WERI-Rb-1 (cell line): ENCODE results near the gene NR3C2.

Experiments used
- DNase-seq: peaks from one replicate; pipeline ENCODE4 v3.0.0-alpha.2; 2020
- H3K27ac ChIP-seq: fragments of 250-450 bp; sonication (Bioruptor Pico); 2 replicates; pipeline ENCODE4 v1.5.1; 2020; ENCODE audit warnings: mild to moderate bottlenecking, moderate library complexity
- H3K27me3 ChIP-seq: fragments of 250-450 bp; sonication (Bioruptor Pico); 2 replicates; pipeline ENCODE4 v1.5.1; 2021; ENCODE audit warnings: mild to moderate bottlenecking, low read depth, moderate library complexity; ENCODE audit not compliant: insufficient read depth, severe bottlenecking
- H3K36me3 ChIP-seq: fragments of 250-450 bp; sonication (Bioruptor Pico); 2 replicates; pipeline ENCODE4 v1.5.1; 2020; ENCODE audit warnings: mild to moderate bottlenecking, moderate library complexity
- H3K4me3 ChIP-seq: 2 replicates; pipeline ENCODE4 v1.5.1; 2011; ENCODE audit warnings: low read depth, mild to moderate bottlenecking, control low read depth, low read length
- H3K9me3 ChIP-seq: fragments of 250-450 bp; sonication (Bioruptor Pico); 2 replicates; pipeline ENCODE4 v1.5.1; 2021; ENCODE audit warnings: mild to moderate bottlenecking, moderate library complexity; ENCODE audit not compliant: severe bottlenecking
- CTCF ChIP-seq: IDR thresholded peaks from 2 replicates; pipeline ENCODE4 v1.5.1; 2011; ENCODE audit warnings: low read depth, mild to moderate bottlenecking, control low read depth, inconsistent platforms, low read length

Gene NR3C2

GRCh38 chr4:148243837-148244236 lies 198.4 kb downstream of the NR3C2 start:
- Histone ChIP-seq H3K27me3 (no peaks in the 10 kb centered on the region), H3K4me3 (no peak overlapping the region), H3K9me3 (no peaks in the 10 kb centered on the region), H3K36me3 (no peaks in the 10 kb centered on the region), H3K27ac (no peak overlapping the region)
- DNase-seq: no peak
- no peak for TF ChIP-seq CTCF

GRCh38 chr4:148240241-148240640 lies 202.0 kb downstream of the NR3C2 start:
- Histone ChIP-seq H3K27me3 (no peaks in the 10 kb centered on the region), H3K9me3 (no peaks in the 10 kb centered on the region), H3K4me3 (no peak overlapping the region), H3K36me3 (no peaks in the 10 kb centered on the region), H3K27ac (no peak overlapping the region)
- no peak for TF ChIP-seq CTCF
- no peak for DNase-seq

GRCh38 chr4:148239494-148239985 lies 202.7 kb downstream of the NR3C2 start:
- no peaks in the 10 kb centered on the region for H3K36me3 ChIP-seq
- H3K4me3 ChIP-seq: no peak overlapping the region
- TF ChIP-seq CTCF: no peak
- DNase-seq: no peak
- H3K27ac ChIP-seq: no peak overlapping the region
- no peaks in the 10 kb centered on the region for H3K27me3 ChIP-seq
- H3K9me3 ChIP-seq: no peaks in the 10 kb centered on the region

- TF ChIP-seq CTCF: no peak
- Histone ChIP-seq H3K4me3 (no peak overlapping the region), H3K27ac (no peak overlapping the region), H3K27me3 (no peaks in the 10 kb centered on the region), H3K36me3 (no peaks in the 10 kb centered on the region), H3K9me3 (no peaks in the 10 kb centered on the region)
- DNase-seq: no peak
Observed at GRCh38 chr4:148238811-148239493, 203.3 kb downstream of the NR3C2 start.

- TF ChIP-seq CTCF: no peak
- Histone ChIP-seq H3K27me3 (no peaks in the 10 kb centered on the region), H3K4me3 (no peak overlapping the region), H3K27ac (no peak overlapping the region), H3K9me3 (no peaks in the 10 kb centered on the region), H3K36me3 (no peaks in the 10 kb centered on the region)
- no peak for DNase-seq
Observed at GRCh38 chr4:148238086-148238485, 204.1 kb downstream of the NR3C2 start.

GRCh38 chr4:148235809-148236208 lies 206.4 kb downstream of the NR3C2 start:
- no peaks in the 10 kb centered on the region for H3K27me3 ChIP-seq
- no peak overlapping the region for H3K27ac ChIP-seq
- H3K9me3 ChIP-seq: no peaks in the 10 kb centered on the region
- H3K36me3 ChIP-seq: no peaks in the 10 kb centered on the region
- no peak overlapping the region for H3K4me3 ChIP-seq
- TF ChIP-seq CTCF: no peak
- DNase-seq: no peak
